Hepatocyte (in vitro differentiated cells): ENCODE results near the gene ATP8B2. TPM values are rescaled to one million over a fixed set of nuclear protein-coding genes. Genes with fewer than 3 reads are reported as not detected.
"Not testable (repeated sequence)": the region's sequence is repeated elsewhere in the genome, so short reads cannot be mapped to it uniquely, and the experiment has no call there.

Experiments used
- DNase-seq: peaks from one replicate; pipeline ENCODE4 v3.0.0-alpha.2; 2016; ENCODE audit warnings: low spot score
- H2AFZ ChIP-seq: fragments of 200-600 bp; sonication (generic); 2 replicates; pipeline ENCODE4 v1.6.0; 2016; ENCODE audit warnings: antibody characterized with exemption, mild to moderate bottlenecking
- H3K27ac ChIP-seq: fragments of 200-600 bp; sonication (generic); 2 replicates; pipeline ENCODE4 v1.5.1; 2016; ENCODE audit warnings: mild to moderate bottlenecking
- H3K27me3 ChIP-seq: fragments of 200-600 bp; sonication (generic); 2 replicates; pipeline ENCODE4 v1.6.1; 2016
- H3K36me3 ChIP-seq: fragments of 200-600 bp; sonication (generic); replicated peaks from 2 replicates; pipeline ENCODE4 v1.5.1; 2016; ENCODE audit warnings: low read depth; ENCODE audit not compliant: insufficient read depth
- H3K4me1 ChIP-seq: fragments of 200-600 bp; sonication (generic); 2 replicates; pipeline ENCODE4 v1.5.1; 2016; ENCODE audit warnings: mild to moderate bottlenecking, moderate library complexity; ENCODE audit not compliant: insufficient read depth
- H3K4me2 ChIP-seq: fragments of 200-600 bp; sonication (generic); 2 replicates; pipeline ENCODE4 v1.6.0; 2016
- H3K4me3 ChIP-seq: fragments of 200-600 bp; sonication (generic); 2 replicates; pipeline ENCODE4 v1.5.1; 2016; ENCODE audit warnings: mild to moderate bottlenecking
- H3K79me2 ChIP-seq: fragments of 200-600 bp; sonication (generic); 2 replicates; pipeline ENCODE4 v1.6.0; 2017; ENCODE audit warnings: mild to moderate bottlenecking
- H3K9me2 ChIP-seq: fragments of 200-600 bp; sonication (generic); replicated peaks from 2 replicates; pipeline ENCODE4 v1.6.0; 2017; ENCODE audit warnings: mild to moderate bottlenecking; ENCODE audit not compliant: insufficient read depth
- H3K9me3 ChIP-seq: fragments of 200-600 bp; sonication (generic); 2 replicates; pipeline ENCODE4 v1.5.1; 2016; ENCODE audit warnings: low read depth, mild to moderate bottlenecking
- H4K20me1 ChIP-seq: fragments of 200-600 bp; sonication (generic); 2 replicates; pipeline ENCODE4 v1.6.0; 2016; ENCODE audit warnings: mild to moderate bottlenecking; ENCODE audit not compliant: insufficient read depth, poor library complexity, severe bottlenecking
- EZH2 ChIP-seq: fragments of 200-600 bp; sonication (generic); IDR thresholded peaks from 2 replicates; pipeline ENCODE4 v1.6.1; 2016; ENCODE audit warnings: antibody characterized with exemption, mild to moderate bottlenecking, borderline replicate concordance
- EZH2phosphoT487 ChIP-seq: fragments of 200-600 bp; sonication (generic); IDR thresholded peaks from one replicate; pipeline ENCODE4 v1.6.1; 2018; ENCODE audit warnings: antibody characterized with exemption, mild to moderate bottlenecking, low read depth, moderate library complexity; ENCODE audit not compliant: unreplicated experiment, severe bottlenecking
- WGBS: methylation state at CpG from one replicate; pipeline ENCODE4 v1.1.6; 2016; ENCODE audit warnings: low lambda C conversion rate; ENCODE audit errors: missing lambda C conversion rate; 5-methylcytosine and 5-hydroxymethylcytosine counted together
- polyA plus RNA-seq: library from polyadenylated mRNA; unstranded; fragments of >200 nt; fragmentation: Nextera tagmentation; extraction: Ambion mirVana; gene quantifications from 2 replicates; pipeline ENCODE4 v1.2.1, GENCODE V29; 2016
- total RNA-seq: library from RNA; depleted of rRNA; stranded (reverse); fragments of >200 nt; gene quantifications from 2 replicates; pipeline ENCODE4 v1.2.3, GENCODE V29; 2014
- TF ChIP-seq, protein P1 (sequence below): fragments of 200-600 bp; sonication (generic); IDR thresholded peaks from 2 replicates; pipeline ENCODE4 v1.5.1; 2016; ENCODE audit warnings: antibody characterized with exemption, mild to moderate bottlenecking; ENCODE audit not compliant: poor library complexity

The ATP8B2 gene
- total and polyA plus RNA-seq, 2 experiments from 2014 or later: 8.7 to 42.0 TPM

GRCh38 chr1:154335025-154335714 lies 9.8 kb downstream of the ATP8B2 start:
- no peaks in the 10 kb centered on the region for H3K79me2 ChIP-seq

GRCh38 chr1:154337253-154337894 lies 12.0 kb downstream of the ATP8B2 start:
- no peak overlapping the region for H3K4me3 ChIP-seq
- no peaks in the 10 kb centered on the region for H3K9me3 ChIP-seq
- no peak for DNase-seq
- no peaks in the 10 kb centered on the region for H3K27me3 ChIP-seq
- H3K9me2 ChIP-seq: no peaks in the 10 kb centered on the region
- H3K36me3 ChIP-seq: no peaks in the 10 kb centered on the region
- peaks cover 8% of the 10 kb centered on the region for H3K4me1 ChIP-seq
- no peaks in the 10 kb centered on the region for H4K20me1 ChIP-seq
- H3K4me2 ChIP-seq: no peak overlapping the region
- no peak overlapping the region for H3K27ac ChIP-seq
- no peaks in the 10 kb centered on the region for H3K79me2 ChIP-seq
- H2AFZ ChIP-seq: no peak overlapping the region
- 95% methylated on average over 8 of the region's 8 CpGs for WGBS
- TF ChIP-seq EZH2phosphoT487: no peak
- TF ChIP-seq, protein P1, sequence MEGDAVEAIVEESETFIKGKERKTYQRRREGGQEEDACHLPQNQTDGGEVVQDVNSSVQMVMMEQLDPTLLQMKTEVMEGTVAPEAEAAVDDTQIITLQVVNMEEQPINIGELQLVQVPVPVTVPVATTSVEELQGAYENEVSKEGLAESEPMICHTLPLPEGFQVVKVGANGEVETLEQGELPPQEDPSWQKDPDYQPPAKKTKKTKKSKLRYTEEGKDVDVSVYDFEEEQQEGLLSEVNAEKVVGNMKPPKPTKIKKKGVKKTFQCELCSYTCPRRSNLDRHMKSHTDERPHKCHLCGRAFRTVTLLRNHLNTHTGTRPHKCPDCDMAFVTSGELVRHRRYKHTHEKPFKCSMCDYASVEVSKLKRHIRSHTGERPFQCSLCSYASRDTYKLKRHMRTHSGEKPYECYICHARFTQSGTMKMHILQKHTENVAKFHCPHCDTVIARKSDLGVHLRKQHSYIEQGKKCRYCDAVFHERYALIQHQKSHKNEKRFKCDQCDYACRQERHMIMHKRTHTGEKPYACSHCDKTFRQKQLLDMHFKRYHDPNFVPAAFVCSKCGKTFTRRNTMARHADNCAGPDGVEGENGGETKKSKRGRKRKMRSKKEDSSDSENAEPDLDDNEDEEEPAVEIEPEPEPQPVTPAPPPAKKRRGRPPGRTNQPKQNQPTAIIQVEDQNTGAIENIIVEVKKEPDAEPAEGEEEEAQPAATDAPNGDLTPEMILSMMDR: no peak

More at GRCh38 chr1:154335025-154335714, 9.8 kb downstream of the ATP8B2 start:
- WGBS: 47% methylated on average over 11 of the region's 11 CpGs
- no peaks in the 10 kb centered on the region for H4K20me1 ChIP-seq
- H3K4me2 ChIP-seq: peak overlapping the region; percentile 50
- no peaks in the 10 kb centered on the region for H3K9me2 ChIP-seq
- H3K4me3 ChIP-seq: no peak overlapping the region
- H3K9me3 ChIP-seq: no peaks in the 10 kb centered on the region
- H2AFZ ChIP-seq: no peak overlapping the region
- TF ChIP-seq, protein P1: peak; percentile 88
- no peak for TF ChIP-seq EZH2
- peaks cover 8% of the 10 kb centered on the region for H3K4me1 ChIP-seq
- H3K27ac ChIP-seq: peak overlapping the region; percentile 71
- DNase-seq: peak; percentile 94
- H3K27me3 ChIP-seq: no peaks in the 10 kb centered on the region
- H3K36me3 ChIP-seq: no peaks in the 10 kb centered on the region

DNA sequence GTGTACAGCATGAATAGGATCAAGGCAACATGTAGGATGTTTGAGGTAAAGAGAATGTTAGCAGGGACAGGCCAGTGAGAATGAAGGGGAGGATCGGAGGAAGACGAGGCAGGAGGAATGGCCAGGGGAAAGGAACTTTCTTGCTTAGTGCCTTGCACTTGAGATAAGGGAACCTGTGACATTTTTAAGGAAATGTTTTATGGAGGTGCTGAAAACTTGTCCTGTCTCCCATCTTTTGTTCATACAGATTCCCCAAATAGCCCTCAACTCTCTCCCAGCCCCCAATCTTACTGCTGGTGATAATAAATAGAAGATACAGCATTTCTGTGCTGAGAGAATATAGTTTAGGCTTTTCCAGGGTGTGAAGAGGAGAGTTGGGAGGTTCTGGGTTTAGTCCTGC lies 13.6 kb downstream of the ATP8B2 start:
- Histone ChIP-seq H4K20me1 (no peaks in the 10 kb centered on the region), H3K27me3 (no peaks in the 10 kb centered on the region), H3K36me3 (no peaks in the 10 kb centered on the region), H3K9me3 (no peaks in the 10 kb centered on the region), H3K4me2 (no peak overlapping the region), H3K4me1 (peaks cover 7% of the 10 kb centered on the region), H3K79me2 (no peaks in the 10 kb centered on the region), H3K27ac (no peak overlapping the region), H3K4me3 (no peak overlapping the region), H3K9me2 (no peaks in the 10 kb centered on the region), H2AFZ (no peak overlapping the region)
- no peak for DNase-seq
- TF ChIP-seq EZH2 (no peak), EZH2phosphoT487 (no peak)
- TF ChIP-seq, protein P1: no peak
- WGBS: 77% methylated on average over 2 of the region's 2 CpGs

DNA sequence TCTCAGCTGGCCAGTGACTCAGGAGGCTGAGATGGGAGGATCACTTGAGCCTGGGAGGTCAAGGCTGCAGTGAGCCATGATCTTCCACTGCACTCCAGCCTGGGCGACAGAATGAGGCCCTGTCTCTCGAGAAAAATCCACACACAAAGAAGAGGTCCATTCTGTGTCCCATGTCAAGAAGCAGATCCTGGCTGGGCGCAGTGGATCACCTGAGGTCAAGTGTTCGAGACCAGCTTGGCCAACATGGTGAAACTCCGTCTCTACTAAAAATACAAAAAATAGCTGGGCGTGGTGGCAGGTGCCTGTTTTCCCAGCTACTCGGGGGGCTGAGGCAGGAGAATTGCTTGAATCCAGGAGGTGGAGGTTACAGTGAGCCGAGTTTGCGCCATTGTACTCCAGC lies 16.0 kb downstream of the ATP8B2 start:
- not testable (repeated sequence) for DNase-seq, H4K20me1 ChIP-seq, H3K4me3 ChIP-seq, H3K27ac ChIP-seq, H3K4me2 ChIP-seq, H3K27me3 ChIP-seq, H3K36me3 ChIP-seq, H3K79me2 ChIP-seq, H2AFZ ChIP-seq, H3K4me1 ChIP-seq, H3K9me3 ChIP-seq, H3K9me2 ChIP-seq
- 95% methylated on average over 9 of the region's 9 CpGs for WGBS
